ENCODE data around the gene ZNF230.

ZNF230 gene

DNA sequence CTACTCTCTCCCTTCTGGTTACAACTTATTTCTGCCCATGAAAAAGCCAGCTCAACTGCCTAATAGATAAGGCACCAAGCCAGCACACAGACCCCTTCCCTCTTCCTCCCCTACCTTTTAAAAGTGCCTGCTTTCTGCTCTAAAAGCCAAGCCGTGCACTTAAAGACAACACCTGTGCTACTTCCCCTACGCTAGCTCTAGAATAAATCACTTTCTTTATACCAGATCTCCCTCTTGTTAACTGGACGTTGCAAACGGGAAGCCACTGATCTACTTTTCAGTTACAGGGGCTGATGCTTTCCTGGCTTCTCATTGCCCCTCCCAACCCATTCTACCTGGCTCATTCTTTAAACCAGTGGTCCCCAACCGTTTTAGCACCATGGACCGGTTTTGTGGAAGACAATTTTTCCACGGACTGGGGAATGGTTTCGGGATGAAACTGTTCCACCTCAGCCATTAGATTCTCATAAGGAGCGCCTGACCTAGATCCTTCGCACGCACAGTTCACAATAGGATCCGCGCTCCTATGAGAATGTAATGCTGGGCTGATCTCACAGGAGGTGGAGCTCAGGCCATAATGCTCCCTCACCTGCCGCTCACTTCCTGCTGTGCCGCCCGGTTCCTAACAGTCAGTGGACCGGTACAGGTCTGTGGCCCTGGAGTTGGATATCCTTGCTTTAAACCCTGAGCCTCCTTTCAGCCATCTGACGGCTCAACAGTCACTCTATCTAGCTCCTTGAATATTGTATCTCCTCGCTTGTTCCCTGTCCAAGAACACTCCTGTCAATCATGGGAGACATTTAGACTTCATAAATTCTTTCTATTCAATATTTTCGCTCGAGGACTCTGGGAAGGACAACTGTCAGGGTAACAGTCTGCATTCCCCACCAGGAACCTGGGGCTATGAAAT is 48.2 kb downstream of the ZNF230 start:
- peak; percentile 5 for DNase-seq

DNA sequence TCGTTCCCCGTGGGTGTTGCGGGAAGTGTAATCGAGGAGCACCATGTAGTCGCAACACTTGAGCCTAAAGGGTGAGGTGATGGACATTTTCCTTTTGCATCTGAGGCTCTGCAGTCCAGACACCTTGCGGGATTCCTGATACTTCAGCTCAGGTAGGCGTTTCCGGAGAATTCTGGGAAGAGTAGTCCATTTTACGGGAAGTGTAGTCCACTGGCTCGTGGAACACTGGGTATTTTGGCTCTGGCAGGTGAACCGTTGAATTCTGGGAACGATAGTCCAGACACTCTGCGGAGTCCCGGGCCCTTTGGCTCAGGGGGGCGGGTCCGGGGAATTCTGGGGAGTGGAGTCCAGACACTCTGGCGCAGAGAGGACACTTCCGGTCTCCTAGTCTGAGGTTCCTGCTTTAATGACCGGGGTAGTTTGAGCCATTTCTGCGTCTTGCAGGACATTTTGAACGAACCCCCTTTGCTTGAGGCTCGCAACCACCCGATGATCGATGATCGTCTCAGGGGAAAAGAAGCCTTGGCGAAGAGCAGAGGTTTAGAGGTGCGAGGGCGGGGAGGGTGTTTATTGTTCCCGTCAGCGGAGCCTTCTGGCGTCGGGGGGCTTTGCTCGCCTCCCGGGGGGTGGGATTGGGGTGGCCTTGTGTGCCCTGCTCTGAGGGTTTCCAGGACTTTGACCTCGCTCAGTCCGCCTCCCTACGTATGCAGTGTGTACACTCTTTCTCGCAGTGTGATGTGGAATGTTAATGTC is 49.1 kb downstream of the ZNF230 start, which contains the start of gene ZNF223:
ZNF223 (plus strand) TSS at position 387 of the 753 bp plus-strand sequence. CDS start 3,141 bp downstream, outside the sequence.
- peak; percentile 90 for DNase-seq

- DNase-seq = no peak
These were observed 53.1 kb downstream of the ZNF230 start for GRCh38 chr19:44055870-44056269.

GRCh38 chr19:44059229-44059628 is 56.5 kb downstream of the ZNF230 start:
- no peak for DNase-seq

DNA sequence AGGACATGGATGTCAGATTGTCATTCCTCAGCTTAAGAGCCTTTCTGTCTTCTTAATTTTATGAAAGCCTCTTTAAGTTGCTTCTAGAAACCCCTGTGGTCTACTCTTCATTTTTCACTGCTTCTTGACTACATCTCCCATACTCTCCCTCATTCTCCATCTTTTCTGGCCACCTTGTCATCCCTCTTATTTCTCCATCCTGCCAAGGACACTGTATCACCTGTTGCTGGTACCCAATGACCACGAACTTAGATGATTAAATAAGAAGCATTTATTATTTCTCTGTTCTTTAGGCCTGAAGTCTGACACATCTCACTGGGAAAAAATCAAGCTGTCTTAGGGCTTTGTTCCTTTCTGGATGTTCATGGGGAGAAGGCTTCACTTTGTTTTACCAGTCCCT is 58.3 kb downstream of the ZNF230 start:
- no peak for DNase-seq
